ENCODE results near the gene PRDM15.

The PRDM15 gene

GRCh38 chr21:41776778-41777177 lies 102.4 kb downstream of the PRDM15 start:
- no peak for TF ChIP-seq CTCF (conservative IDR thresholded peaks at IDR 0.05; ENCODE audit: low read depth, low read length)
- H3K4me3 ChIP-seq (ENCODE audit: low read length) = no peak overlapping the region
- no peak for DNase-seq (ENCODE audit: low read depth)

DNA sequence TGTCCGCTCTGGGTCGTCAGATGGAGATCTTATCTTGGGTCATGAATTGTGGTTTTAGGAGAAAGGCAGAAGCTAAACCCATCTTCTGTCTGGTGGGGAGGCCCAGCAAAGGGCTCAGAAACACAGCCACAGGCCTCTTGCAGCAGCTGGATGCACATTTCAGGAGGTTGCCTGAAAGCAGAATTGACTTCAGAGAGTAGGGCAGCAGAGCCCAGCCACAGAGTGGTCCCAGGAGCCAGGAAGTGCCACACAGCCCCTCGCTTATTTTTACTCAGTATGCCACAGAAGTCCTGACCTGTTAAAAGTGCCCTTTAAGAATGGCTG lies 104.0 kb downstream of the PRDM15 start:
- no peak for DNase-seq (ENCODE audit: low read depth)
- no peak overlapping the region for H3K4me3 ChIP-seq (ENCODE audit: low read length)
- no peak for TF ChIP-seq CTCF (conservative IDR thresholded peaks at IDR 0.05; ENCODE audit: low read depth, low read length)

DNA sequence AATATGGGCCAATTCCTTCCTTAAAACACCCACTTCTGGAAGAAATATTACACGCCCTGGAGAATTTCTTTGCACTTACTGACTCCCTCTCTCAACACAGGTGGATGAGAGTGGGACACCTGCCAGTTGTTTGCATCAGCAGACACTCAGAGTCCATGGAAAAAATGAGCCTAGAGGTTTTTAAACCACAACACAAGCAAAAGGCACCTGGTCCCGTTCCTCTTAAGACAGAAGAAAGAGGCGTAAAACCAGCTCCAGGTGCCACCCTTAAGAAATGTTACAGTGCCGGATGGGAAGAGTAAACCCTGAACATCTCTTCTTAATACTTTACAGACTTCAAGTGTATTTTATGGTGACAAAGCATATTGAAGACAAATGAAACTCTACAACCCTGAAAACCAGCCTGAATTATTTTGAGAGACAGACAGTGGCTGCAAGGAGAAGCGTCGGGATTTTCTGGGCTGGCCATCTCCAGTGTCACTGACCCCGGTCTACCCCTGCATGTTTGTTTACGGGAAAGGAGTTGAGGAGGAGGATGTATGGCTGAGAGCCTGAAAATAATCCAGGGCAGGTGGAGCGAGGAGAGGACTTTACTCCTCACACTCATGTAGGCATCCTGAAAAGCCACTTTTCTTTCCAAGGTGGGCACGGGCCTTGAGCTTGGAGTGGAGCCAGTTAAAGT lies 104.5 kb downstream of the PRDM15 start:
- TF ChIP-seq CTCF (conservative IDR thresholded peaks at IDR 0.05; ENCODE audit: low read depth, low read length) = no peak
- DNase-seq (ENCODE audit: low read depth) = no peak
- H3K4me3 ChIP-seq (ENCODE audit: low read length) = no peak overlapping the region

- TF ChIP-seq CTCF (conservative IDR thresholded peaks at IDR 0.05; ENCODE audit: low read depth, low read length) = no peak
Observed at GRCh38 chr21:41772351-41773080, 106.6 kb downstream of the PRDM15 start.

GRCh38 chr21:41771625-41771945 lies 107.6 kb downstream of the PRDM15 start:
- TF ChIP-seq CTCF (conservative IDR thresholded peaks at IDR 0.05; ENCODE audit: low read depth, low read length) = no peak
- no peak overlapping the region for H3K4me3 ChIP-seq (ENCODE audit: low read length)
- DNase-seq (ENCODE audit: low read depth) = no peak

More at GRCh38 chr21:41772351-41773080, 106.6 kb downstream of the PRDM15 start:
- DNase-seq (ENCODE audit: low read depth) = no peak
- no peak overlapping the region for H3K4me3 ChIP-seq (ENCODE audit: low read length)

GRCh38 chr21:41770901-41771624 lies 108.1 kb downstream of the PRDM15 start:
- no peak for TF ChIP-seq CTCF (conservative IDR thresholded peaks at IDR 0.05; ENCODE audit: low read depth, low read length)
- DNase-seq (ENCODE audit: low read depth) = no peak
- H3K4me3 ChIP-seq (ENCODE audit: low read length) = no peak overlapping the region

Data from retinal pigment epithelial cell (primary cell).